Endothelial cell (in vitro differentiated cells): ENCODE measurements around the gene TKTL1. TPM values are rescaled to one million over a fixed set of nuclear protein-coding genes. Genes with fewer than 3 reads are reported as not detected.

Experiments used
- DNase-seq: peaks from one replicate; pipeline ENCODE4 v3.0.0; 2021; ENCODE audit warnings: low spot score
- H3K27ac Mint-ChIP-seq: one replicate; pipeline ENCODE4 v1.8.0; 2021; ENCODE audit warnings: mixed read lengths, inconsistent platforms; ENCODE audit not compliant: unreplicated experiment
- H3K27me3 Mint-ChIP-seq: one replicate; pipeline ENCODE4 v1.8.0; 2021; ENCODE audit warnings: mild to moderate bottlenecking, moderate library complexity, mixed read lengths, inconsistent platforms; ENCODE audit not compliant: unreplicated experiment
- H3K36me3 Mint-ChIP-seq: one replicate; pipeline ENCODE4 v1.8.0; 2021; ENCODE audit warnings: mild to moderate bottlenecking, low read depth, mixed read lengths, inconsistent platforms; ENCODE audit not compliant: unreplicated experiment
- H3K4me1 Mint-ChIP-seq: one replicate; pipeline ENCODE4 v1.8.0; 2021; ENCODE audit warnings: mild to moderate bottlenecking, mixed read lengths, inconsistent platforms; ENCODE audit not compliant: unreplicated experiment
- H3K4me3 Mint-ChIP-seq: one replicate; pipeline ENCODE4 v1.8.0; 2021; ENCODE audit warnings: mild to moderate bottlenecking, mixed read lengths, inconsistent platforms; ENCODE audit not compliant: unreplicated experiment
- H3K9me3 Mint-ChIP-seq: one replicate; pipeline ENCODE4 v1.8.0; 2021; ENCODE audit warnings: mixed read lengths, inconsistent platforms; ENCODE audit not compliant: unreplicated experiment
- CTCF ChIP-seq: fragments of 200-600 bp; sonication (generic); IDR thresholded peaks from one replicate; pipeline ENCODE4 v1.5.0; 2021; ENCODE audit warnings: antibody characterized with exemption; ENCODE audit not compliant: unreplicated experiment
- total RNA-seq: library from RNA; stranded (reverse); fragmentation: NEBNext Ultra II Directional; extraction: Animal tissue kit (Norgen Biotek cat#: 25700); gene quantifications from one replicate; pipeline ENCODE4 v1.2.1, GENCODE V29; 2021; ENCODE audit not compliant: unreplicated experiment

TKTL1 gene
- total RNA-seq, 1 donor from 2014 or later: 7.1 TPM

DNA sequence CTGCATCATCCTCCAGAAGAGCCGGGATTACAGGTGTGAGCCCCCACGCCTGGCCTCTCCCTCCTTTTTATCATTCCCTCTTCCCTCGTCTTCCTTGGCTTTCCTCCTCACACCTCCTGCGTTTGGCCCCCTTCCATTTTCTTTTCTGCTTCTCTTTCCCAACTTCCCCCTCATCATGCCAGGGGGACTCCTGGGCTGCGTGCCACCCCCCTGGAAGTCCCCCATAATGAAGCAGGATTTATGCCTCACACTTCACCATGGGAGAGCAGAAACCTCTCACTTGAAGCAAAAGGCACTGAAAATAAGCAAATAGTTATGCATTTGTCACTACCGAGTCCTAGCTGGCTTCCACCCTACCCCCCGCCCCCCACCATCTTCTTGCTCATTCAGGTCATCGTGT lies 7.9 kb downstream of the TKTL1 start:
- Mint-ChIP-seq H3K4me1 (peaks cover under 1% of the 10 kb centered on the region), H3K9me3 (no peaks in the 10 kb centered on the region), H3K4me3 (no peak overlapping the region), H3K36me3 (no peaks in the 10 kb centered on the region), H3K27me3 (no peaks in the 10 kb centered on the region), H3K27ac (no peak overlapping the region)
- no peak for TF ChIP-seq CTCF
- no peak for DNase-seq

DNA sequence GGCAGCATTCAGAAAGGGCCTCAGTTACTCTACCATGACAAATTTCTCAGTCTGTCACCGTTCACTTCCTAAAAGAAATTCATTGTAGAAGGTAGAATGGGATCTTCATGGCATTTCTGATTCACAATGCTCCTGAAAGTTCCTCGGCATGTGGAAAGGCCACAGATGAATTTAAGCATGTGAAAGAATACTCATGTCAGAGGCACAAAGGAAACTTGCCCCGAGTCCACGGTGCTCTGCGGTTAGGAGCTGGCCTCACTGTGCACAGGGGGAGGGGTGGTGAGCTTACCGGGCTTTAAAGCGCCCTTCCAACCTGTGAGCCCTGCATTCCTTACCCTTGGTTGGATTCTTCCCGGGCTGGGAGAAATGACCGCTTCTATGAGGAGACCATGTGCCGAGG lies 9.3 kb downstream of the TKTL1 start:
- no peak overlapping the region for H3K4me3 Mint-ChIP-seq
- no peak for DNase-seq
- H3K4me1 Mint-ChIP-seq: peaks cover 3% of the 10 kb centered on the region
- no peaks in the 10 kb centered on the region for H3K9me3 Mint-ChIP-seq
- no peaks in the 10 kb centered on the region for H3K27me3 Mint-ChIP-seq
- TF ChIP-seq CTCF: no peak
- no peak overlapping the region for H3K27ac Mint-ChIP-seq
- no peaks in the 10 kb centered on the region for H3K36me3 Mint-ChIP-seq

- Mint-ChIP-seq H3K9me3 (no peaks in the 10 kb centered on the region), H3K36me3 (no peaks in the 10 kb centered on the region), H3K4me1 (peaks cover 3% of the 10 kb centered on the region), H3K4me3 (no peak overlapping the region), H3K27me3 (no peaks in the 10 kb centered on the region), H3K27ac (no peak overlapping the region)
- no peak for TF ChIP-seq CTCF
- no peak for DNase-seq
Observed at GRCh38 chrX:154305541-154306205, 10.1 kb downstream of the TKTL1 start.

GRCh38 chrX:154307202-154307601 lies 11.6 kb downstream of the TKTL1 start:
- Mint-ChIP-seq H3K4me3 (no peak overlapping the region), H3K9me3 (no peaks in the 10 kb centered on the region), H3K36me3 (no peaks in the 10 kb centered on the region), H3K4me1 (peaks cover 3% of the 10 kb centered on the region), H3K27ac (no peak overlapping the region), H3K27me3 (peaks cover 3% of the 10 kb centered on the region)
- TF ChIP-seq CTCF: no peak
- DNase-seq: no peak

DNA sequence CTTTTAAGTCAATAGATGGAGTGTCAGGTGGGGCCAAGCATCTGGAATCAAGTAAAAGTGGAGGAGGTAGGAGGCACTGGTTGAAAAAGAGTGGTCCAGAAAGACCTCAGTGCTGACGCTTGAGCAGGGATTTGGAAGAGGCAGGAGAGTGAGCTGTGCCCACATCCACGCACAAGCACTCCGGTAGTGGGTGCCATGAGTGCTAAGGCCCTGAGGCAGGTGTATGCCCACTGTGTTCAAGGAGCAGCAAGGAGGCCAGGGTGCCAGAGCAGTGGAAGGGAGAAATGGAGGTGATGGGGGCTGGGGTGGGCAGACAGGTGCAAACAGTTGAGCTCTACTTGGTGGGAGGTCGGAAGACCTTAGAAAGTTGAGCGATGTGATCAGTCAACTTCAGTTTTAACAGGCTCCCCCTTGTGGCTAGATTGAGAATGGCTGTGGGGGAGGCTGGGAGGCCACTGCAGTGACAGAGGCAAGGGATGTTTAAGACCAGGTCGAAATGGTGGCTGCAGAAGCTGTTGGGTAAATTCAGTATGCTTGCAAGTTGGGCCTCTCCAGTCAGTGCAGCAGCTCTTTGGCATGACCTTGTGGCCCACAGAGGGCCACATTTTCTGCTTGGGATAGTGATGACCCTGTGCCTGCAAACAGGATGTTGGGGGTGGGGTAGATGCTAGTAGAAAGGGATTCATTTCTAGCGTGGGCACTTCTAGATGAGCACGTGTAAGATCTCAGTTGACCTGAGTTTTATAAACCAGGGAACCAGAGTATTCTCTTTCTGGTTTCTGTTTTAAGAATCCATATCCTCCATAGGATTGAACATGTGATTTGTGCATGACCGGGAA lies 12.7 kb downstream of the TKTL1 start:
- Mint-ChIP-seq H3K9me3 (no peaks in the 10 kb centered on the region), H3K36me3 (no peaks in the 10 kb centered on the region), H3K27ac (no peak overlapping the region), H3K4me1 (peaks cover 3% of the 10 kb centered on the region), H3K4me3 (no peak overlapping the region), H3K27me3 (peaks cover 3% of the 10 kb centered on the region)
- TF ChIP-seq CTCF: peak; percentile 58
- DNase-seq: peak; percentile 72
